ENCODE results near the gene PDYN. TPM values are rescaled to one million over a fixed set of nuclear protein-coding genes. Genes with fewer than 3 reads are reported as not detected.
A peak's percentile ranks its signal among the peaks of the same experiment; 100 is the strongest.

Gene PDYN
- total and polyA plus RNA-seq, 9 of the 15 experiments (the other 6 are each of a cell fraction or from before 2014, with no cell fraction given) = not detected

DNA sequence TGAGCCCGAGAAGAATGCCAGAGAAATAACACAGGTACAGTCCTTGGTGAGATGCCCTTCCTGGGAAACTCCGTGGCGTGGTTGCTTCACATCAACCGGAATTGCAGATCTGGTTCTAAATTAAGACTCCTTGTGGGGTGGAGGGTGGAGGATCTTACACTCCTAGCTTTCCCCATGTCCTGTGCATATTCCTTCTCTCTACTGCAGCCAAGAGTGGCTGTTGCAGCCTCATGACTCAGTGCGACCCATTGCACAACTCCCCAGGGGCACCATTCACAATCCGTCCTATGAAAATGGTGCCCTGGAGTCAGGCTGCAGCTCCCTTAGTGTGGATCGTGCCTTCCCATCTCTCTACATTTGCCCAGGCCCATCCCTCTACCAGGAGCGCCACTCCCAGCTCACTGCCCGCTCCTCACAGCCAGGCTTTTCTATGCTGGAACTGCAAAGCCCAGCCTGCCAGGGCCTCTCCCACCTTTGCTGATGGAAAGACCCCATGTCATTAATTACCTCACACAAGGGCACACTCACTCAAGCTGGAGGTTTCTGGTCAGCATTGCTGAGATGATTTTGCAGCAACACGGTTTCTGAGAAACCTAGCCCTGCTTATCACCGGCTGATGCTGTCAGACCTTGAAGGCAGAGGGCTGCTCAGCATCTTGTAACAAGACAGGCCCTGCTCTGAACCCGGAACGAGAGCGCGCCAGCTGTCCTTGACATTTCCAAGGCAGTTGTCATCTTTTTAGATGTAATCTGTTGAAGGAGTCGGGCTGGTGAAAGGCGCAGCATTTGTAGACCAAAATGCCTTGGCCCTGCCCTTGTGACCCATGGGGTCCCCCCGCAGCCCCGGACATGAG is 58.9 kb downstream of the PDYN start (continued):
- TF ChIP-seq, protein P1, sequence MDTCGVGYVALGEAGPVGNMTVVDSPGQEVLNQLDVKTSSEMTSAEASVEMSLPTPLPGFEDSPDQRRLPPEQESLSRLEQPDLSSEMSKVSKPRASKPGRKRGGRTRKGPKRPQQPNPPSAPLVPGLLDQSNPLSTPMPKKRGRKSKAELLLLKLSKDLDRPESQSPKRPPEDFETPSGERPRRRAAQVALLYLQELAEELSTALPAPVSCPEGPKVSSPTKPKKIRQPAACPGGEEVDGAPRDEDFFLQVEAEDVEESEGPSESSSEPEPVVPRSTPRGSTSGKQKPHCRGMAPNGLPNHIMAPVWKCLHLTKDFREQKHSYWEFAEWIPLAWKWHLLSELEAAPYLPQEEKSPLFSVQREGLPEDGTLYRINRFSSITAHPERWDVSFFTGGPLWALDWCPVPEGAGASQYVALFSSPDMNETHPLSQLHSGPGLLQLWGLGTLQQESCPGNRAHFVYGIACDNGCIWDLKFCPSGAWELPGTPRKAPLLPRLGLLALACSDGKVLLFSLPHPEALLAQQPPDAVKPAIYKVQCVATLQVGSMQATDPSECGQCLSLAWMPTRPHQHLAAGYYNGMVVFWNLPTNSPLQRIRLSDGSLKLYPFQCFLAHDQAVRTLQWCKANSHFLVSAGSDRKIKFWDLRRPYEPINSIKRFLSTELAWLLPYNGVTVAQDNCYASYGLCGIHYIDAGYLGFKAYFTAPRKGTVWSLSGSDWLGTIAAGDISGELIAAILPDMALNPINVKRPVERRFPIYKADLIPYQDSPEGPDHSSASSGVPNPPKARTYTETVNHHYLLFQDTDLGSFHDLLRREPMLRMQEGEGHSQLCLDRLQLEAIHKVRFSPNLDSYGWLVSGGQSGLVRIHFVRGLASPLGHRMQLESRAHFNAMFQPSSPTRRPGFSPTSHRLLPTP (IDR thresholded peaks at IDR 0.05; ENCODE audit: borderline replicate concordance, extremely low read depth, insufficient read length) = no peak
- no peak for TF ChIP-seq CBFB (CRISPR knock-in tag; IDR thresholded peaks at IDR 0.05)

DNA sequence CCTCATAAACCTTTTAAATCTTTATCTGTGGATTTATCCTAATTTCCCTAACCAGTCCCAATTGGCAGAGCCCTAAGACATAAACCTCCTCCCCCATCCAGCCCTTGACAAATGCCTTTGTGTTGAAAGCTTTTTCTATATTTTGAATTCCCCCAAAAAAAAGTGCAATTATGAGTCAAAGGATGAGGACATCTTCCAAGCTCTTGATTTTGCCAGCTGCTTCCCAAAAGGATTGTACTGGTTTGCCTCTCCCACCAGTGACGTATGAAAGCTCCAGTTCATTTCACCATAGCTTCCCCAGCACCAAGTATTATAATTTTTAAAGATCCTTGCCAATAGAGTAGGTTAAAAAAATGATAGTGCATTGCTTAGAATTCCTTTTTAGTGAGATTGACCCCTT is 59.7 kb downstream of the PDYN start:
- Histone ChIP-seq H3K4me2 (ENCODE audit: insufficient read depth, low read length) (no peak overlapping the region), H2AFZ (ENCODE audit: low read depth, low read length) (no peak overlapping the region), H3K79me2 (ENCODE audit: control insufficient read depth, insufficient read depth, low read length) (no peaks in the 10 kb centered on the region), H3K27me3 (ENCODE audit: control insufficient read depth in 2 of 2, insufficient read depth in 2 of 2, low read length in 2 of 2) (peaks cover 0 to 44% of the 10 kb centered on the region in 2 experiments; a peak in 3 of 5 replicates), H3K9me3 (replicated peaks; ENCODE audit: control insufficient read depth, insufficient read depth, low read depth, low read length) (no peaks in the 10 kb centered on the region), H3K4me1 (replicated peaks in 1 of 2; ENCODE audit: control insufficient read depth in 2 of 2, insufficient read depth in 2 of 2, low read length in 2 of 2) (no peaks in the 10 kb centered on the region), H3K4me3 (no peak overlapping the region), H3K9me1 (ENCODE audit: control insufficient read depth, insufficient read depth, low read length) (no peaks in the 10 kb centered on the region), H4K20me1 (replicated peaks; ENCODE audit: control insufficient read depth, insufficient read depth, low read length) (no peaks in the 10 kb centered on the region), H3K27ac (ENCODE audit: extremely low read depth, low read depth, low read length) (no peak overlapping the region), H3K36me3 (ENCODE audit: control insufficient read depth, insufficient read depth, low read length) (no peaks in the 10 kb centered on the region), H3K9ac (ENCODE audit: insufficient read depth in 1 of 2, low read depth in 2 of 2, low read length in 2 of 2) (no peak overlapping the region)
- ChIA-PET POLR2A (no interaction called here), CTCF (ENCODE audit: low intra/inter-chr PET ratio) (no interaction called here)
- in situ Hi-C loops (cut with MboI) = no loop called here
- 0% methylated on average over 1 of the region's 1 CpG for WGBS (ENCODE audit: insufficient coverage, low coverage, missing lambda C conversion rate)
- DNase-seq (ENCODE audit: extremely low read depth in 1 of 4, low spot score in 3 of 4) (no peak), ATAC-seq (no peak), FAIRE-seq (no peak)
- intact Hi-C loops (cut with micrococcal nuclease) = no loop called here
- BruUV-seq (replicated peaks) = no TSS peak
- TF ChIP-seq NELFE (IDR thresholded peaks at IDR 0.05; ENCODE audit: insufficient read depth, insufficient read length) (no peak), LARP7 (IDR thresholded peaks at IDR 0.05) (no peak), RBM25 (IDR thresholded peaks at IDR 0.05; ENCODE audit: low read depth, low read length, severe bottlenecking) (peak; percentile 40), CEBPG (CRISPR knock-in tag; IDR thresholded peaks at IDR 0.05) (no peak), CEBPG (tag; conservative IDR thresholded peaks at IDR 0.05 in 1 of 2, IDR thresholded peaks at IDR 0.05 in 1 of 2) (no peak)
- TF ChIP-seq, protein P2, sequence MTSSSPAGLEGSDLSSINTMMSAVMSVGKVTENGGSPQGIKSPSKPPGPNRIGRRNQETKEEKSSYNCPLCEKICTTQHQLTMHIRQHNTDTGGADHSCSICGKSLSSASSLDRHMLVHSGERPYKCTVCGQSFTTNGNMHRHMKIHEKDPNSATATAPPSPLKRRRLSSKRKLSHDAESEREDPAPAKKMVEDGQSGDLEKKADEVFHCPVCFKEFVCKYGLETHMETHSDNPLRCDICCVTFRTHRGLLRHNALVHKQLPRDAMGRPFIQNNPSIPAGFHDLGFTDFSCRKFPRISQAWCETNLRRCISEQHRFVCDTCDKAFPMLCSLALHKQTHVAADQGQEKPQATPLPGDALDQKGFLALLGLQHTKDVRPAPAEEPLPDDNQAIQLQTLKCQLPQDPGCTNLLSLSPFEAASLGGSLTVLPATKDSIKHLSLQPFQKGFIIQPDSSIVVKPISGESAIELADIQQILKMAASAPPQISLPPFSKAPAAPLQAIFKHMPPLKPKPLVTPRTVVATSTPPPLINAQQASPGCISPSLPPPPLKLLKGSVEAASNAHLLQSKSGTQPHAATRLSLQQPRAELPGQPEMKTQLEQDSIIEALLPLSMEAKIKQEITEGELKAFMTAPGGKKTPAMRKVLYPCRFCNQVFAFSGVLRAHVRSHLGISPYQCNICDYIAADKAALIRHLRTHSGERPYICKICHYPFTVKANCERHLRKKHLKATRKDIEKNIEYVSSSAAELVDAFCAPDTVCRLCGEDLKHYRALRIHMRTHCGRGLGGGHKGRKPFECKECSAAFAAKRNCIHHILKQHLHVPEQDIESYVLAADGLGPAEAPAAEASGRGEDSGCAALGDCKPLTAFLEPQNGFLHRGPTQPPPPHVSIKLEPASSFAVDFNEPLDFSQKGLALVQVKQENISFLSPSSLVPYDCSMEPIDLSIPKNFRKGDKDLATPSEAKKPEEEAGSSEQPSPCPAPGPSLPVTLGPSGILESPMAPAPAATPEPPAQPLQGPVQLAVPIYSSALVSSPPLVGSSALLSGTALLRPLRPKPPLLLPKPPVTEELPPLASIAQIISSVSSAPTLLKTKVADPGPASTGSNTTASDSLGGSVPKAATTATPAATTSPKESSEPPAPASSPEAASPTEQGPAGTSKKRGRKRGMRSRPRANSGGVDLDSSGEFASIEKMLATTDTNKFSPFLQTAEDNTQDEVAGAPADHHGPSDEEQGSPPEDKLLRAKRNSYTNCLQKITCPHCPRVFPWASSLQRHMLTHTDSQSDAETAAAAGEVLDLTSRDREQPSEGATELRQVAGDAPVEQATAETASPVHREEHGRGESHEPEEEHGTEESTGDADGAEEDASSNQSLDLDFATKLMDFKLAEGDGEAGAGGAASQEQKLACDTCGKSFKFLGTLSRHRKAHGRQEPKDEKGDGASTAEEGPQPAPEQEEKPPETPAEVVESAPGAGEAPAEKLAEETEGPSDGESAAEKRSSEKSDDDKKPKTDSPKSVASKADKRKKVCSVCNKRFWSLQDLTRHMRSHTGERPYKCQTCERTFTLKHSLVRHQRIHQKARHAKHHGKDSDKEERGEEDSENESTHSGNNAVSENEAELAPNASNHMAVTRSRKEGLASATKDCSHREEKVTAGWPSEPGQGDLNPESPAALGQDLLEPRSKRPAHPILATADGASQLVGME (CRISPR knock-in tag; IDR thresholded peaks at IDR 0.05) = no peak

Data from K562 (cell line).